NCI-H460 (cell line): ENCODE results near the gene TMEM98. TPM values are rescaled to one million over a fixed set of nuclear protein-coding genes. Genes with fewer than 3 reads are reported as not detected.
"Not testable (repeated sequence)": the region's sequence is repeated elsewhere in the genome, so short reads cannot be mapped to it uniquely, and the experiment has no call there.

Experiments
- DNase-seq: peaks from one replicate; pipeline ENCODE4 v3.0.0-alpha.2; 2016; ENCODE audit warnings: low read depth; ENCODE audit errors: extremely low read depth
- polyA plus RNA-seq: library from polyadenylated mRNA; depleted of rRNA; stranded (reverse); fragments of >200 nt; gene quantifications from 2 replicates; pipeline ENCODE4 v1.2.3, GENCODE V29; 2014; cell fraction: nucleus; rRNA removed
- total RNA-seq: library from RNA; depleted of rRNA; stranded (reverse); fragments of >200 nt; shearing (Covaris generic); gene quantifications from 2 replicates; pipeline ENCODE4 v1.2.3, GENCODE V29; 2014; rRNA removed

The TMEM98 gene, protein sequence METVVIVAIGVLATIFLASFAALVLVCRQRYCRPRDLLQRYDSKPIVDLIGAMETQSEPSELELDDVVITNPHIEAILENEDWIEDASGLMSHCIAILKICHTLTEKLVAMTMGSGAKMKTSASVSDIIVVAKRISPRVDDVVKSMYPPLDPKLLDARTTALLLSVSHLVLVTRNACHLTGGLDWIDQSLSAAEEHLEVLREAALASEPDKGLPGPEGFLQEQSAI
- total RNA-seq, result 7.0 and 8.8 TPM in 2 replicates
- 4.8 and 19.2 TPM in 2 replicates for polyA plus RNA-seq

DNA sequence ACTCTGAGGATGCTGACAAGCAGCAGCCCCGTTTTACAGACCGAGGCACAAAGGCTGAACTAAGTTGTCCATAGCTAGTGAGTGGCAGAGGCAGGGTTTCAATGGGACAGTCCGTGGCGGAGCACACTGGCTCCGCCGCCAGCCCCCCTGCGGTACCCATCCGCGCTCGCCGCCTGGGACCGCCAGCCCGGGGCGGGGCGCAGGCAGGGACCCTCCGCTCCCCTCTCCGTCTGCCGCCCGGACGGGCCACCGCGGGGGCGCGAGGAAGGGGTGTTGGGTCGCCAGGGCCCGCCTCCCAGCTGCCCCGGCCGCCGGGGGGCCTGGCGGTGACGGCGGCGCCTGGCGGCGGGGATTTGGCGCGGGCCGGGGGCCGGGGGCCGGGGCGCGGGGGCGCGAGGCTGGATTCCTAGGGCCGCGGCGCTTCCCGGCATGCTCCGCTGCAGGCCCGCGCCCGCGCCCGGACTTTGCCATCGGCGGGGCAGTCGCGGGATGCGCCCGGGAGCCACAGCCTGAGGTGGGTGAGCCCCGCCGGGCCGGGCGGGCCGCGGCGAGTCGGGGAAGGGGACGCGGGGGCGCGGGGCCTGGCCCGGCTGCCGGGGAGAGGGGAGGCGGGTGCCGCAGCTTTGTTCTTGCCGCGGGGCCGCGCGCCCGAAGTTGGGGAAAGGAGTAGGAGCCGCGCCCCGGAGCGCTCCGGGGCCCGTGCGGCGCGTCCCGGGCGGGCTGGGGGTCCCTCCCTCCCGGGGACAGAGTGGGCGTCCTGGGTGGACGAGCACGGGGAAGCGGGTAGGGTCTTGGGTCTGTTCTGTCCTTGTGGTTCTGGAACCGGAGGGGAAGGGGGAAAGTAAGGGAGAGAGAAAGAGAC, at the start of gene TMEM98:
TSS of gene TMEM98 (plus strand) at position 430 of the 862 bp plus-strand sequence. CDS start 3,376 bp downstream, outside the sequence.
- no peak for DNase-seq

GRCh38 chr17:32878211-32878610, 49.7 kb upstream of the TMEM98 start:
- DNase-seq, result no peak

DNA sequence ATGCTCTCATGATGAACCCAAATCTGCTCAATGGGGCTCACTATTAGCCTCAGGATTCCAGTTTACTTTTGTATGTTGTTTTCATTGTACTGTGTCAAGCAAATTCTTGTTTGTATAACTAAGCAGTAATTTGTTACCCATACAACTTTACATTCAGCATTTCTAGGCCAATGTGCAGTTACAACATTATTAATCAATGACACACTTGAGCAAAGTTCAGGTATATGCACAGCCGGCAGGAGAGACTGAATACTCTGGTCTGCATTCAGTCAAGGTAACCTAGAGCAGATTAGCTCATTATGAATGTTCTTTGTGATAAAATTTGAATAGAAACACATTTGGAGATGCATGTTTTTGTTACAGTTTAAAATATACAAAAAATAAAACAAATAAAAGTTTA, 48.8 kb upstream of the TMEM98 start:
- no peak for DNase-seq

- DNase-seq, result no peak
These were observed 47.1 kb upstream of the TMEM98 start for GRCh38 chr17:32880671-32881453.

DNA sequence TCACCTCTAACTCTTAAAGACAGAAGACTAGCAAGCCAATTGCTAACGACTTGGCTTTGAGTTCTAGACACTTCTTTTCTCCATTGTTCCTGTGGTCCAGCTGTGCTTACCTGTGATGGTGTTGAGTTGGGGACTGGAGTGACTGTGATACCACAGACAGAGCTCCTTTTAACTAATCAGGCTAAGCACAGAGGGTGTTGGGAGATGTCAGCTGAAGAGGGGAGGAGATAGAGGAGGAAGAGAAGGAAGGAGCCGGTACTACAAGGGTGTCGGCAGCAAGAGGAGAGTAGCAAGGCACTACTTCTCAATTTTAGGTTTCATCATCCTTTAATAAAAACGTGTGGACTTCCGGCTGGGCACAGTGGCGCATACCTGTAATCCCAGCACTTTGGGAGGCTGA, 45.9 kb upstream of the TMEM98 start:
- DNase-seq, result no peak

DNA sequence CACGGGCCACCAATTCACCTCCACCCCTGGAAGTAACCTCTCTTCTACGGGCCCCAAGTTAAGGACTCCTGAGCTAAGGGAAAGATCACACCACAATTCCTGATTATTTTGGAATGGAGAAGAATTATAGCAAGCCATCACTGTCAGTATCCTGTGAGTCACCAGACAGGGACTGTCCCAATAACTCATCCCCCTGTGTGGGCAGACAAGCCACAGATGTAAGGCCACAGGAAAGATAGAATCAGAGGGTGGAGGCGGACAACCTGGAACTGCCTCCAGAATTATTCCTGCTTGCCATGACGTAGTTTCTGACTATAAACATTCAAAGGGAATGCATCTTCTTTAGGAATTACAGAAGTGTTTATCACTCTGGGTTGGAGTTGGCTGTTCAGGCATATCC, 45.2 kb upstream of the TMEM98 start:
- no peak for DNase-seq

GRCh38 chr17:32886951-32887350, 41.0 kb upstream of the TMEM98 start:
- not testable (repeated sequence) for DNase-seq

DNA sequence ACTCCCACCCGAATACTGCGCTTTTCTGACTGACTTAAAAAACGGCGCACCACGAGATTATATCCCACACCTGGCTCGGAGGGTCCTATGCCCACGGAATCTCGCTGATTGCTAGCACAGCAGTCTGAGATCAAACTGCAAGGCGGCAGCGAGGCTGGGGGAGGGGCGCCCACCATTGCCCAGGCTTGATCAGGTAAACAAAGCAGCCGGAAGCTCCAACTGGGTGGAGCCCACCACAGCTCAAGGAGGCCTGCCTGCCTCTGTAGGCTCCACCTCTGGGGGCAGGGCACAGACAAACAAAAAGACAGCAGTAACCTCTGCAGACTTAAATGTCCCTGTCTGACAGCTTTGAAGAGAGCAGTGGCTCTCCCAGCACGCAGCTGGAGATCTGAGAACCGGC, 40.5 kb upstream of the TMEM98 start:
- DNase-seq, result not testable (repeated sequence)

- no peak for DNase-seq
These were observed 33.7 kb upstream of the TMEM98 start for GRCh38 chr17:32894245-32894644.

DNA sequence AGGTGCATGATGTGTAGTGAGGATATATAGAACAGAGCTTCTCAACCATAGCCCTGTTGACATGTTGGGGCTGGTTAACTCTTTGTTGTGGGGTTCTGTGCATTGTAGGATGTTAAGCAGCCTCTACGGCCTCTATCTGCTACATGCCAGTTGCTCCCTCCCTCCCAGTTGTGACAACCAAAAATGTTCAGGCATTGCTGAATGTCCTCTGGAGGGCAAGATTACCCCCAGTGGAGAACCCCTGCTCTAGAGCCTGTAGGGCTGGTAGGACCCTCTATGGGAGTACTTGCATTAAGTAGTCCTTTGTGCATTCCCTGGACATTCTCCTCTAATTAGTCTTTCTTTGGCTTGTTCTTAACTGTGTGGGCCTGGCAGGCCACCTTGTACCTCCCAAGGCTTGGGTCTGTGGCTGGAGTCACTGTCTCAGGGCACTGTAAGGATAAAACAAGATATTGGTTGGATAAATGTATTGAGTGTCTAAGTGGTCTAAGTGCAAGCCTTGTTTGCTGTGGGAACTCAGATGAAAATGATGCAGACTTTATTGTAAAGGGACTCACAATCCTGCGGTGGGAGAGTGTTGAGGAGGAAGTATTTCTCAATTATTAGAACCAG, 31.2 kb upstream of the TMEM98 start:
- no peak for DNase-seq

DNA sequence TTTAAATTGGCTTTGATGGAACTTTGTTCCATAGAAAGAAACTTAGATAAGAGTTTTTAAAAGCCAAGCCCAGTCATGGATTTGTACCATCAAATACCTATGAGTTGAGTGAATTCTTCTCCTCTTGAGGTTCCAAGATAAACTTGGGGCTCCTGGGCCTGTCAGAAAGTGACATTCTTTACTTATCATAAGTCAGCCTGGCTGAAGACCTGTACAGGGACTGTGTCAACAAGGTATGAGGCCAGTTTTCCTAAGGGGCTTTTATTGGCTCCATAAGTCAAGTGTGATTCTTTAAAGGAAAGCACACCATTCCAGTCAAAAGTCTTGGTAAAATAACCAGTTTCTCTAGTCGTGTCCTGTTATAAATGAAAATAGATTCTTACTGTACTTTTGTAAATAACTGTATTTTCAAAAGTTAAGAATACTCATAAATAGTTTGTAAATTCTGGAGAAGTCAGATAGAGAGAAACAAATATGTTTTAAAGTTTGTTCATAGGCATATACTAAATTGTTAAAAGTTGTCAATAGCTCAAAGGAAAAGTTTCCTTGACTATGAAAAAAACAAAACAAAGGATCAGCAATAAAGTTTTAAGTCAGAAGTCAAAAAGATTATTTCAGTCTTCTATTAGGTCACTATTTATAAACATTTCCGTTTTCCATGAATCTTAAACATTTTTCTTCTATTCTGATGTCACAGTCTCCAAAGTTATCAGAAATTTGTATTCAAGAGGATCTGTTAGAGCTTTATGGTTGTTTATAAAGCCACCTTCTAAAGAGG, 28.5 kb upstream of the TMEM98 start:
- no peak for DNase-seq

GRCh38 chr17:32901743-32902142, 26.2 kb upstream of the TMEM98 start:
- no peak for DNase-seq

- no peak for DNase-seq
These were observed 23.9 kb upstream of the TMEM98 start for GRCh38 chr17:32903774-32904673.

DNA sequence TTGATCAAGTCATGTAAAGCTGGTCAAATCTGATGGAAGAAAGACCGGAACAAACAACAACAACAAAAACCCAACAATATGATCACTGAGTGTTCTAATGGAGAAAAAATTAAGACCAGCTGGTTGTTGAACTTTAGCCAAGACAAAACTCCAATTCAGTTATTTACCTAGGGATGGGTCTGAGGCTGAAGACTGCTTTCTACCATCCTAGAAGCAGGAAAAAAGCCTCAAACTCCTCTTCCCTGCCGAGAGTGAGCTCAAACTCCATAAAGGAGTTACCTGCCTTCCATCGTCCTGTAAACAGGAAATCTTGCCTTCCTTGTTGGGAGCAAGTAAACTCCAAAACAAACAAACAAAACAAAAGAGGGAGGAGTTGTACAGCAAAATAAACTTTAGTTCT, 23.1 kb upstream of the TMEM98 start:
- no peak for DNase-seq

GRCh38 chr17:32907583-32907982, 20.4 kb upstream of the TMEM98 start:
- no peak for DNase-seq

GRCh38 chr17:32909787-32910369, 18.1 kb upstream of the TMEM98 start:
- peak; percentile 54 for DNase-seq

GRCh38 chr17:32910769-32911168, 17.2 kb upstream of the TMEM98 start:
- DNase-seq, result no peak

DNA sequence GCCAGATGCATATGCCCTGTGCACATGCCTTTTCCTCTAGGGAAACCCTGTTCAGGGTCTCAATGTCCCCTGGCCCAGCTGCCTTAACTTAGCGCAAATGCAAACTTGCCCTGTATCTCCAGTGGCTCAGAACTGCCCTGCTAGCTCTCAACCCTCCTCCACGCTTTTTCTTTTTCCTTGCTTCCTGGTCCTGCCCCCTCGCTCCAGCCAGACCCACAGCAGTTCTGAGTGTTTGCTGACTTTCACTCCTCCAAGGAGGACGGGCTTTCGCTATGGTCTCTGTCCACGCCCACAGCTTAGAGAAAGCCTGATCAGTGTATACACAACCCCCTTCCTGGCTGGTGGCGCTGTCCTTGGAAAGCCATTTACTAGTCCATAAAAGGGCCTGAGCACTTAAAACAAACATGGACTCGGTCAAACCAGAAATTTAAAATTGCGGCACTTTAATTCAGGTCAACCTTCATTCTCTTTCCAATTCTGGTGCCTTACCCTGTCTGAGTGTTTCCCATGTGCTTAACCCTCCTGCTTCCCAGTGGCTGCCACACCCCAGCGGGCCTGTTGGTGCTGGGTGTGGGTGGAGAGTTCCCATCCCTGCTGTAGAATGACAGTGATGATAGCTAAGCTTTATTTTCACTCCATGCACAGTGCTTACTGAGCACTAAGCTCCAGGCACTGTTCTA, 15.6 kb upstream of the TMEM98 start:
- no peak for DNase-seq
